Measurements from ENCODE around the gene NLRP6. TPM values are rescaled to one million over a fixed set of nuclear protein-coding genes. Genes with fewer than 3 reads are reported as not detected.

Gene NLRP6
- total and polyA plus RNA-seq, 12 donors, result 0.07 to 0.25 (median 0.10) TPM; not detected in 6

DNA sequence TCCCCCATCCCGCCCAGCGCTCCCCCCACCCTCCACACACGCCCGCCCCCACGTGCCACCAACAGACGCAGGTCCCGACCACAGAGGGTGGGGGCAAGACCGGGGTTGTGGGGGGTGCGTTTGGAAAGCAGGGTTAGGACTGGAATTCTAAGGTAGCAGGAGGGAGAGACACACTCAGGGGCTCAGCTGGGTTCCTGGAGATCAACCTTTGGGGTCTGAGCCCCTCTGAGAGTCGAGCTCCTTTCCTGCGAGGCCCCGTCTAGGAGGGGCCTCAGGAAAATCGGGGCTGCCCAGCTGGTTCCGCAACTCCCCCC, 11.1 kb downstream of the NLRP6 start:
- 23 to 25% methylated on average over 14 of the region's 14 CpGs for WGBS, 2 donors
- peaks cover 0 to 40% (median 28%) of the 10 kb centered on the region in 7 donors for H3K27me3 ChIP-seq

DNA sequence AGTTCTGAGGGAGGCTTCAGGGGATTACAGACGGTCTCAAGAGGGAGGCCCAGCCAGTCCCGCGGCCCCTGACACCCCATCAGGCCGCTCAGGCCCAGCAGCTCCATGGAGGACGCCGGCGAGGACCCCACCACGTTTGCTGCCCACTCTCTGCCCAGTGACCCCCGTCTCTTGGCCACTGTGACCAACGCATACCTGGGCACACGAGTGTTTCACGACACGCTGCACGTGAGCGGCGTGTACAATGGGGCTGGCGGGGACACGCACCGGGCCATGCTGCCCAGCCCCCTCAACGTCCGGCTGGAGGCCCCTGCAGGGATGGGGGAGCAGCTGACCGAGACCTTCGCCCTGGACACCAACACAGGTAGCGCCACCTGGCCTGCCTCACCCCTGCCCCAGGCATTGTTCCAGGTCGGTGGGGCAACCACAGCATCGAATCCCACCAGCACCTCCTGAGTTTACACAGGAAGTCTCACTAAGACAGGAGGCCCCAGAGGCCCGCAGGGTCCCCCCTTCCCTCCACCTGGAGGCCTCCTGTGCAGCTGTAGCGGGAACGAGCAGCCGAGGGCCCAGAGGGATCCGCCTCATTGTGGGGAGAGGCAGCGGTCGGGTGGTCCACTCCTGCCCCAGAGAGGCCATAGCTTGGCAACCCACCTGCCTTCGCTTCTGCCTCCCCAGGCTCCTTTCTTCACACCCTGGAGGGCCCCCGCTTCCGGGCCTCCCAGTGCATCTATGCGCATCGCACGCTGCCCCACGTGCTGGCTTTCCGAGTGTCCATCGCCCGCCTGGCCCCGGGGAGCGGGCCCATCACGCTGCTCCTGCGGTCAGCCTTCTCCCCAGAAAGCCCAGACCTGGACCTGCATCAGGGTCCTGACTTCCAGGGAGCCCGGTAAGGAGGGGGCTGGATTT, 11.8 kb downstream of the NLRP6 start:
- peaks cover 3 to 20% (median 18%) of the 10 kb centered on the region in 9 donors for H3K4me1 ChIP-seq
- intact Hi-C loops (cut with DNase I), result loop anchor here in 1 of 10 donors (5.0 kb wide), 1 partner anchor 38 kb away; no protein-coding TSS in a partner anchor
- peaks cover 0 to 30% (median 0%) of the 10 kb centered on the region in 9 donors for H3K36me3 ChIP-seq
- TF ChIP-seq, protein P1, sequence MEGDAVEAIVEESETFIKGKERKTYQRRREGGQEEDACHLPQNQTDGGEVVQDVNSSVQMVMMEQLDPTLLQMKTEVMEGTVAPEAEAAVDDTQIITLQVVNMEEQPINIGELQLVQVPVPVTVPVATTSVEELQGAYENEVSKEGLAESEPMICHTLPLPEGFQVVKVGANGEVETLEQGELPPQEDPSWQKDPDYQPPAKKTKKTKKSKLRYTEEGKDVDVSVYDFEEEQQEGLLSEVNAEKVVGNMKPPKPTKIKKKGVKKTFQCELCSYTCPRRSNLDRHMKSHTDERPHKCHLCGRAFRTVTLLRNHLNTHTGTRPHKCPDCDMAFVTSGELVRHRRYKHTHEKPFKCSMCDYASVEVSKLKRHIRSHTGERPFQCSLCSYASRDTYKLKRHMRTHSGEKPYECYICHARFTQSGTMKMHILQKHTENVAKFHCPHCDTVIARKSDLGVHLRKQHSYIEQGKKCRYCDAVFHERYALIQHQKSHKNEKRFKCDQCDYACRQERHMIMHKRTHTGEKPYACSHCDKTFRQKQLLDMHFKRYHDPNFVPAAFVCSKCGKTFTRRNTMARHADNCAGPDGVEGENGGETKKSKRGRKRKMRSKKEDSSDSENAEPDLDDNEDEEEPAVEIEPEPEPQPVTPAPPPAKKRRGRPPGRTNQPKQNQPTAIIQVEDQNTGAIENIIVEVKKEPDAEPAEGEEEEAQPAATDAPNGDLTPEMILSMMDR (IDR thresholded peaks at IDR 0.05), result no peak
- H3K9me3 ChIP-seq, result no peaks in the 10 kb centered on the region
- 89% methylated on average over 48 of the region's 48 CpGs for WGBS, 2 donors
- ATAC-seq (peak in 1 of 8 donors; percentile 2), DNase-seq (peak in 1 of 2 donors; percentile 14)
- H3K4me3 ChIP-seq, result peak overlapping the region; percentile 2 to 82 (median 70)
- H3K27me3 ChIP-seq, result peaks cover 0 to 41% (median 22%) of the 10 kb centered on the region in 7 donors
- H3K27ac ChIP-seq, result peak overlapping the region in 9 of 10 donors; percentile 37 to 87 (median 80)

More for the DNA sequence above, 11.1 kb downstream of the NLRP6 start:
- Histone ChIP-seq H3K4me3 (peak overlapping the region; percentile 2 to 82 (median 70)), H3K27ac (peak overlapping the region; percentile 37 to 87 (median 80)), H3K4me1 (peaks cover 3 to 20% (median 18%) of the 10 kb centered on the region in 9 donors), H3K9me3 (no peaks in the 10 kb centered on the region), H3K36me3 (peaks cover 0 to 24% (median 0%) of the 10 kb centered on the region in 9 donors)
- DNase-seq (no peak), ATAC-seq (peak in 3 of 8 donors; percentile 3 to 39 (median 6))
- TF ChIP-seq, protein P1 (IDR thresholded peaks at IDR 0.05), result no peak
- intact Hi-C loops (cut with DNase I), result loop anchor here in 1 of 10 donors (5.0 kb wide), 1 partner anchor 37 kb away; no protein-coding TSS in a partner anchor

DNA sequence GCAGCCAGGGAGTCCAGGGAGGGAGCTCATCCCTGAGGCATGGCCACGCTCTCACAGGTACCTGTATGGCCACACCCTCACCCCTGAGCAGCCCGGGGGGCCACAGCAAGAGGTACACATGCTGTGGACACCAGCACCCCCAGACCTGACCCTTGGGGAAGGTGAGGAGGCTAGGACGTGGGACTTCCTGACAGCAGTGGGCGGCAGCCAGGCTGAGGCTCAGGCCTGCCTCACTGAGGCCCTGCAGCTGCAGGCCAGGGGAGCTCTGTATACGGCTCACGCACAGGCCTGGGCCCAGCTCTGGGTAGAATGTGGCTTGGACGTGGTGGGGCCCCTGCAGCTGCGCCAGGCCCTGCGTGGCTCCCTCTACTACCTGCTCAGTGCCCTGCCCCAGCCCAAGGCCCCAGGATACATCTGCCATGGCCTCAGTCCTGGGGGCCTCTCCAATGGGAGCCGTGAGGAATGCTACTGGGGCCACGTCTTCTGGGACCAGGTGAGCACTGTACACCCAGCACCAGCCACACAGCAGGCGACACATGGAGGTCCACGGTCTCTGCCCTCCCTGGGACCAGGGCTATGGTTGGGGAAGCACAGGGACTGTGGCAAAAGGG, 12.5 kb downstream of the NLRP6 start:
- no peak overlapping the region for H3K27ac ChIP-seq
- ATAC-seq (no peak), DNase-seq (peak in 1 of 2 donors; percentile 10)
- H3K36me3 ChIP-seq, result peaks cover 0 to 33% (median 0%) of the 10 kb centered on the region in 9 donors
- H3K9me3 ChIP-seq, result no peaks in the 10 kb centered on the region
- H3K4me1 ChIP-seq, result peaks cover 3 to 20% (median 18%) of the 10 kb centered on the region in 9 donors
- 91 to 92% methylated on average over 13 of the region's 13 CpGs for WGBS, 2 donors
- TF ChIP-seq, protein P1 (IDR thresholded peaks at IDR 0.05), result no peak
- intact Hi-C loops (cut with DNase I), result no loop called here
- H3K4me3 ChIP-seq, result no peak overlapping the region
- H3K27me3 ChIP-seq, result peaks cover 0 to 39% (median 16%) of the 10 kb centered on the region in 7 donors
